Mesothelial cell of epicardium (in vitro differentiated cells): Measurements from ENCODE around the gene SULT1C3. TPM values are rescaled to one million over a fixed set of nuclear protein-coding genes. Genes with fewer than 3 reads are reported as not detected.

ENCODE experiments used
- DNase-seq, 2 experiments: peaks; one replicate each; pipeline ENCODE4 v3.0.0; 2021; ENCODE audit warnings: low spot score in 2 of 2; ENCODE audit not compliant: unreplicated experiment in 2 of 2
- H3K27ac Mint-ChIP-seq: 2 replicates; pipeline ENCODE4 v1.8.0; 2021; ENCODE audit warnings: mixed read lengths
- H3K27me3 Mint-ChIP-seq: 2 replicates; pipeline ENCODE4 v1.8.0; 2021; ENCODE audit warnings: low read depth, mixed read lengths
- H3K36me3 Mint-ChIP-seq: 2 replicates; pipeline ENCODE4 v1.8.0; 2021; ENCODE audit warnings: mixed read lengths
- H3K4me1 Mint-ChIP-seq: 2 replicates; pipeline ENCODE4 v1.8.0; 2021; ENCODE audit warnings: mixed read lengths
- H3K4me3 Mint-ChIP-seq: 2 replicates; pipeline ENCODE4 v1.8.0; 2021; ENCODE audit warnings: mild to moderate bottlenecking, moderate library complexity, mixed read lengths
- H3K9me3 Mint-ChIP-seq: 2 replicates; pipeline ENCODE4 v1.8.0; 2021; ENCODE audit warnings: mixed read lengths
- CTCF ChIP-seq: fragments of 200-600 bp; sonication (generic); IDR thresholded peaks from one replicate; pipeline ENCODE4 v1.5.0; 2021; ENCODE audit warnings: antibody characterized with exemption; ENCODE audit not compliant: unreplicated experiment
- total RNA-seq: library from RNA; stranded (reverse); gene quantifications from 3 replicates; pipeline ENCODE4 v1.2.1, GENCODE V29; 2021

Gene SULT1C3
- total RNA-seq, 1 donor from 2014 or later, result not detected

DNA sequence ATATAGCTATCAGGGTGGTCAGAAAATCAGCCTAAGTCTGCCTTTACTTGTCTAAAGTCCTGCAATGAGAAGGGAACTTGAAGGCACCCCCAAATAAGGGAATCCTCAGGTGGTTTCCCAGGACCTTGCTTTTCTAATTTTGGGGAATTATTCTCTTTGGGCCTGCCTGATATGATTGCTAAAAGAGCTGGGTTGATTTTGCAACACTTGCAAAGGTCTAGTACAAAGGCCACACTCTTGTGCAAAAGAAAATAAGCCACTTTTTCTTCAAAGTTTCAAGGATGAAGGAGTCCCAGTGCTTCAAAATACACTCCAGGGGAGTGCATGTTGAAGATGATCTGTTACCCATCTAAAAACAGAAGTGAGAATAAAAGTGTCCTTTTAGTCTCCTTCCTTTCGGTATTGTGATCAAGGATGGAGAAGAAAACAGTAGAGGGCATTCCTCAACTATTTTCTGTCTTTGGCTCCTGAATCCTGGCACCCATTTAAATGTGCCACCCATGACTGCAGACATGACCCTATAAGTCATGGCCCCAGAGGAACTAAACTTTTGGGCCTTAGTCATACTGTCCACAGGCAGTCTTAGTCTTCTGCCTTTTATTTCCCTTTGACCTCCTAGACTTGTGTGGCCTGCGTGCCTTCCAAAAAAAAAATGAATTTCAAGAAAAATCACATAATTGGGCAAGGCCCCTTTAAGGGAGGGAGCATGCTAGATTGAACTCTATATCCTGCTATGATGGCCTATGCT, 5.1 kb downstream of the SULT1C3 start:
- H3K4me1 Mint-ChIP-seq, result no peaks in the 10 kb centered on the region
- no peak overlapping the region for H3K4me3 Mint-ChIP-seq
- DNase-seq, result no peak
- H3K36me3 Mint-ChIP-seq, result no peaks in the 10 kb centered on the region
- no peak for TF ChIP-seq CTCF
- H3K27me3 Mint-ChIP-seq, result no peaks in the 10 kb centered on the region
- H3K27ac Mint-ChIP-seq, result no peak overlapping the region
- peaks cover 40% of the 10 kb centered on the region for H3K9me3 Mint-ChIP-seq

DNA sequence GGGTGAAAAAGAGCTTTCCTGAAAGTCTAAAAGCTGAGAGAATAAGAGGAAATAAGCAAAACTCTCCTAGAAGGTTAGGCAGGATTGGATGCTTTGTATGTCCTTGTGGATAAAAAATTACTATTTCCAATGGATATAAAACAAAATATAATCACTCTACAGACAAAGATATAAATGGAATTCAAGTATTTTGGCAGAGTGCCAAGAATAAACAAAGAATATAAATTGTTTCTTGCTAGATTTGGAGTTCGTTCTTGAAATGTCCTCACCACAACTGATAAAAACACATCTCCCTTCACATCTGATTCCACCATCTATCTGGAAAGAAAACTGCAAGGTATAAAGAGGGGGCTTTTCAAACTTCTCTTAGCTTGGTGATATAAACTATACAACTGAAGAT, 13.3 kb downstream of the SULT1C3 start:
- no peak for DNase-seq
- no peaks in the 10 kb centered on the region for H3K9me3 Mint-ChIP-seq
- TF ChIP-seq CTCF, result no peak
- no peak overlapping the region for H3K4me3 Mint-ChIP-seq
- peaks cover 15% of the 10 kb centered on the region for H3K27me3 Mint-ChIP-seq
- H3K36me3 Mint-ChIP-seq, result no peaks in the 10 kb centered on the region
- peaks cover 6% of the 10 kb centered on the region for H3K4me1 Mint-ChIP-seq
- H3K27ac Mint-ChIP-seq, result no peak overlapping the region

GRCh38 chr2:108257757-108258331, 18.1 kb downstream of the SULT1C3 start:
- Mint-ChIP-seq H3K36me3 (no peaks in the 10 kb centered on the region), H3K9me3 (no peaks in the 10 kb centered on the region), H3K27me3 (peaks cover 17% of the 10 kb centered on the region), H3K27ac (no peak overlapping the region), H3K4me3 (no peak overlapping the region), H3K4me1 (peaks cover 2% of the 10 kb centered on the region)
- no peak for TF ChIP-seq CTCF
- DNase-seq, result no peak

DNA sequence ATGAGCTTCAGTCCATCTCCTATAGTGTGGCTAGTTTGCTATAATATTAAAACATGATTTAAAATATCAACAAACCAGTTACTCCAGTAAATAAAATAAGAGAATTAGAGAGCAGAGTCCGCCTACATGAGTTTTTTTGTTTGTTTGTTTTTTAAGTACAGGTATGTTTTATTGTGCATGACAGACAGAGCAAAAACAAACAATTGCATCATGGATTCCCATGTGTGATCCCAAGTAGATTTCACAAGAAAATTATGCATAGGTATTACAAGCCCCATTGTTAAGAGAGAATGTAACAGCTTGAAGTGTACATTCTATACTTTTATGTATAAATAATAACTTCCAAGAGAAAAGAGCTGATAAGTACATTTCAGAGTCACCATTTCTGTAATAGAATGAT, 21.0 kb downstream of the SULT1C3 start:
- no peak overlapping the region for H3K27ac Mint-ChIP-seq
- H3K36me3 Mint-ChIP-seq, result no peaks in the 10 kb centered on the region
- no peaks in the 10 kb centered on the region for H3K9me3 Mint-ChIP-seq
- TF ChIP-seq CTCF, result no peak
- no peaks in the 10 kb centered on the region for H3K4me1 Mint-ChIP-seq
- no peak overlapping the region for H3K4me3 Mint-ChIP-seq
- H3K27me3 Mint-ChIP-seq, result peaks cover 19% of the 10 kb centered on the region
- no peak for DNase-seq

GRCh38 chr2:108262036-108262435, 22.3 kb downstream of the SULT1C3 start:
- Mint-ChIP-seq H3K4me1 (no peaks in the 10 kb centered on the region), H3K27me3 (peaks cover 19% of the 10 kb centered on the region), H3K36me3 (no peaks in the 10 kb centered on the region), H3K27ac (no peak overlapping the region), H3K4me3 (no peak overlapping the region), H3K9me3 (no peaks in the 10 kb centered on the region)
- DNase-seq, result no peak
- no peak for TF ChIP-seq CTCF
